Esophagus muscularis mucosa (tissue), 4 donors: ENCODE data around the gene IGSF21.

Experiments
- CTCF ChIP-seq, 3 experiments: fragments of 200-600 bp in 2 of 3; fragments of 450-650 bp in 1 of 3; sonication (generic) in 2 of 3; IDR thresholded peaks; one replicate each; pipeline ENCODE4 v1.5.1; 2017 to 2019; ENCODE audit warnings: antibody characterized with exemption in 3 of 3, mild to moderate bottlenecking in 2 of 3, moderate library complexity in 1 of 3
- EP300 ChIP-seq: sonication (generic); formaldehyde crosslinking; IDR thresholded peaks from one replicate; pipeline ENCODE4 v1.6.1; 2017; ENCODE audit warnings: antibody characterized with exemption
- POLR2A ChIP-seq: fragments of 450-650 bp; IDR thresholded peaks from one replicate; pipeline ENCODE4 v1.6.1; 2017; ENCODE audit warnings: antibody characterized with exemption, moderate library complexity, mild to moderate bottlenecking, low read depth

- TF ChIP-seq CTCF (IDR thresholded peaks at IDR 0.05) (no peak), EP300 (no peak), POLR2A (no peak)
Measured at GRCh38 chr1:18326211-18326897, 218.8 kb downstream of the IGSF21 start.
